GM21381 (cell line): ENCODE data around the gene GABRR1.
"Not testable (repeated sequence)": the region's sequence is repeated elsewhere in the genome, so short reads cannot be mapped to it uniquely, and the experiment has no call there.

Experiments used
- ATAC-seq: cut with Tn5 transposase; IDR thresholded peaks from one replicate; pipeline ENCODE4 v1.9.1; 2021; ENCODE audit warnings: mild to moderate bottlenecking, moderate library complexity; ENCODE audit not compliant: unreplicated experiment

Gene GABRR1

GRCh38 chr6:89161326-89162046, 55.7 kb downstream of the GABRR1 start:
- ATAC-seq, result no peak

- no peak for ATAC-seq
These were observed 56.6 kb downstream of the GABRR1 start for GRCh38 chr6:89160331-89161092.

DNA sequence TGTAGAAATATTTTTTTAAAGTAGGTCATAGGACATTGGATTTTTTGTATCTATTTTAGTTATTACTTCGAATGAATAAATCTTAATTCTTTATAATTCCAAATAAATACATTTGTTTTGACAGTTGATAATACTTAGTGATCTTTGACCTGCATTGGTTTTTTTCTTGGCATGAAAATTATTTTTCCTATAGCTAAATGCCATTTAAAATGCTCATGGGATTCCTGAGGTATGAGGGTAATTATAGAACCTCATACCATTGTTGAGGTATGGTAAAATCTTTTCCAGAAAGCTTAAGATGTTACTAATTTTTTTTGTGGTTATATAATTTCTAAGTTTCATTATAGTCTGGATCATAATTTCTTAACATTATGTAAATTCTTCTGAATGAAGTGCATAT, 63.0 kb downstream of the GABRR1 start:
- ATAC-seq, result no peak

- ATAC-seq, result no peak
These were observed 69.0 kb downstream of the GABRR1 start for GRCh38 chr6:89148016-89148750.

- no peak for ATAC-seq
These were observed 70.1 kb downstream of the GABRR1 start for GRCh38 chr6:89146718-89147700.

DNA sequence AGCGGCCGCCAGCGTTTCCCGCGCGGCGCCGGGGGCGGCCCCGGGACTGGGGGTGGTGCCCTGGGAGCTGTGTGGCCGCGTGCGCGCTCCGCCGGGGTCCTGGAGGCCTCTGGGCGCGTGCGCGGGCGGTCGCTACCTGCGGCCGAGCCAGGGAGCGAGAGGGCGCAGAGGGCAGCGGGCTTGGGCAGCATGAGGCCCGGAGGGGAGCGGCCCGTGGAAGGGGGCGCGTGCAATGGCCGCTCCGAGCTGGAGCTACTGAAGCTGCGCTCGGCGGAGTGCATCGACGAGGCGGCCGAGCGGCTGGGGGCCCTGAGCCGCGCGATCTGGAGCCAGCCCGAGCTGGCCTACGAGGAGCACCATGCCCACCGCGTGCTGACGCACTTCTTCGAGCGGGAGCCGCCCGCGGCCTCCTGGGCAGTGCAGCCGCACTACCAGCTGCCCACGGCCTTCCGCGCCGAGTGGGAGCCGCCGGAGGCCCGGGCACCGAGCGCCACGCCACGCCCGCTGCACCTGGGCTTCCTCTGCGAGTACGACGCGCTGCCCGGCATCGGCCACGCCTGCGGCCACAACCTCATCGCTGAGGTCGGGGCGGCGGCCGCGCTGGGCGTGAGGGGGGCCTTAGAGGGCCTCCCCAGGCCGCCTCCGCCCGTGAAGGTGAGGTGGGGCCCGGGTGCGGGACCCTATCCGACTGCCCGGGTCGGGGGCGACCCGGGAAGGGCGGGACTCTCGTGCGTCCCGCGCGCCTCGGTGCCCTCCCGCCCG, 71.0 kb downstream of the GABRR1 start, which contains the start of gene PM20D2:
PM20D2 (plus strand) TSS at position 100 of the 762 bp plus-strand sequence; CDS start at position 190, 90 bp downstream.
- peak; percentile 66 for ATAC-seq

- peak; percentile 50 for ATAC-seq
These were observed 71.8 kb downstream of the GABRR1 start for GRCh38 chr6:89145091-89145955.

- ATAC-seq, result peak; percentile 32
These were observed 72.7 kb downstream of the GABRR1 start for GRCh38 chr6:89144354-89144906.

DNA sequence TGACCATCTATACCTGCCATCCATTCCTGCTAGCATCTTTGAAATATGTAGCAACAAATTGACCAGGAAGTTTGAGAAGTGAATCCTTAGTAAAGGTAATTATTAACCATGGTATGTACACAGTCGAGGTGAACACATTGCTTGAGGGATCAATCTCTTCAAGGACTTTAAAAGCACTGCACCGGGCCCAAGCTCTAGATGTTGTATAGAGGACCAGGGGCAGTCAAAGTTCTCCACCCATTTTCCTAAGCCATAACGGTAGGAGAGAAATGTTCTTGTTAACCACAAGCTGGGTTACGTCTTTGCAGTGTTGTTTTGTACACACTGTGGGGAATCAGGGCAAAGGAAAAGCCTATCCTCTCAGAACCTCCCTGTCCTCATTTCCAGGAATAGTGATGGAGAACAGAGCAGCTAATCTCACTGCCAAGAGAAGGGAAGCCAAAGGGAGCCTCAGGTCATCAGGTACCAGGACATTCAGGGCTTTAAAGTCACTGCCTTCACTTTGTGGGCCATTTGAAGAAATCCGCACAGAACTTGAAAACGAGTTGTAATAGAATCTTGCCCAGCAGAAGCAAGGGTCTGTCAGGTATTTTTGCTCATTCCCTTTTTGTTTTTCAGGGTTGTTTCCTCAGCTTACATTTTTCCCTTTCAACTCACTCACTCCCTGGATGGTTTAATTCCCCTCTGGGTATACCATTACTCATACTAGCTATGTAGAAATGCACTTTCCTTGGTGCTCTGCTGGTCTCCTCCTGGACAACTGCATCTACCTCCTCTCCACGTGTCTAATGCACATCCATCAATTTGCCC, 76.6 kb downstream of the GABRR1 start:
- ATAC-seq, result no peak

GRCh38 chr6:89139509-89140346, 77.4 kb downstream of the GABRR1 start:
- ATAC-seq, result no peak

DNA sequence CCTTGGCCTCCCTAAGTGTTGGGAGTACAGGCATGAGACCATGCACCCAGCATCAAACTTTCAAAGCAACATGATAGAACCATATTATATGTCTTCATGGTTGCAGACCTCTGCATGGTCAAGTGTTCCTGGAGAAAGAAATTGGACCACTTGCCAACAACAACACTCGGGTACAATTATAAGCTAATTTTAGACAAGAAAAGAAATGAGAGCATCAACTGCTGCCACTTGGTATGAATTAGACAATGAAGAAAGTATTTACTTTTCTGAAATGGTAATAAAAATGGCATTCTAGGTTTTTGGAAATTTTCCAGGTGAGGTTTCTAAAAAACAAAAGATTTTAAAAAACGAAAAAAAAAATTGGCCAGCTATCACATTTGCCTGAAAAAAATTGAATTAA, 79.0 kb downstream of the GABRR1 start:
- no peak for ATAC-seq

- ATAC-seq, result no peak
These were observed 82.4 kb downstream of the GABRR1 start for GRCh38 chr6:89134723-89135122.

GRCh38 chr6:89133981-89134380, 83.2 kb downstream of the GABRR1 start:
- ATAC-seq, result no peak

- no peak for ATAC-seq
These were observed 85.1 kb downstream of the GABRR1 start for GRCh38 chr6:89132057-89132456.

DNA sequence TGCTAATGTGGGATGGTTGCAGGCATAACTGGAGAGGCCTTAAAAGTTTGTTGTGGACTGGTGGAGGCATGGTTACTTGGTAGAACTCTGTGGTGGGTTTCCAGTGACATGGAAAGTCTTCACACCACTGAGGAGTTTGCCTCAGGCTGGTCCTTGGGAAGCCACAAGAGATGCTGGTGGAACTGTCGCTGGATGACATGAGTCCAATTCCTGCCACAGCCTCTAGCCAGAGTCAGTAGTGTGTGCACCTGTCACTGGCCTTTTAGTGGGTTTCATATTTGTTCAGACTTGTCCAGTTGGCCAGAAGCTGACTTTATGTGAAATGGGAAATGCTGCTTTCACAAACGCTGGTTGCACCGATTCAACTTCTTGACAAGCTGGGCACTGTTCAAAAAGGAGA, 85.6 kb downstream of the GABRR1 start:
- no peak for ATAC-seq

- ATAC-seq, result not testable (repeated sequence)
These were observed 88.9 kb downstream of the GABRR1 start for GRCh38 chr6:89128256-89128671.
